ENCODE measurements around the gene AKT3. TPM values are rescaled to one million over a fixed set of nuclear protein-coding genes. Genes with fewer than 3 reads are reported as not detected.

The AKT3 gene
- total and polyA plus RNA-seq, 5 donors from 2014 or later: 0.81 to 84.2 (median 2.8) TPM

DNA sequence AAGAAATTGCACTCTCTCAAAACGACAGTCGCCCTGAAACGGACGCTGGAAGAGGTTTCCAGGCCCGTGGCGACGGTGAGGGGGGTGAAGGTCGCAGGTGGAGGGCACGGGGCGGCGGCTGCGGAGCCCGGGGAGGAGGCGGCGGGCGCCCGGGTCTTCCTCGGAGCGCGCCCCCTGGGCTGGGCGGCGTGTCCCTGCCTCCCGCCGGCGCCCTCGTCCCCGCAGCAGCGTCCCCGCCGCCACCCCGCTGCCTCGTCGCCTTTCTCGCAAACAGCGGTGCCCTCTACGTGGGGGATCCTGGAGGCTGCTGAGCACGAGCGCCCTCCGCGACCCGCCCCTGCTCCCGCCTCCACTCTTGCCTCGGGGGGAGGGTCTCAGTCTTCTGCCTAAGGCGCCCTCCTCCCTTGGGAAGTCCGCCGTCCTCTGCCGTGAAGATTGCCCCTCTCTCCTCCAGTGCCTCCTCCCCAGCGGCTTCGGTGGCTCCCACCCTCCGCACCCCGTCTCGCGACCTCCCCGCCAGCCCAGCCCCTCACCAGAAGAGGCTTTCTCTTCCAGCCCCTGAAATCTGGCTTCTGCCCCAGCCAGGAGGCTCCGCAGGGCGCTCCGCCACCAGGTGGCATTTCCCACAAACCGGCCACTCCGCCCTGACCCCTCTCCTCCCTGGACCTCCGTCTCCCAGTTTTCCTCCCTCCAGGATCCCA is 366.8 kb downstream of the AKT3 start:
- Mint-ChIP-seq H3K36me3 (peaks cover 9% of the 10 kb centered on the region), H3K4me1 (peaks cover 4 to 26% (median 15%) of the 10 kb centered on the region in 4 donors), H3K9me3 (peaks cover 0 to 3% (median 0%) of the 10 kb centered on the region in 7 donors), H3K27ac (peak overlapping the region in 2 of 3 donors; percentile 57 to 75), H3K27me3 (peaks cover 4% of the 10 kb centered on the region), H3K4me3 (peak overlapping the region in 3 of 4 donors; percentile 63 to 81 (median 77))
- Histone ChIP-seq H3K36me3 (ENCODE audit: control insufficient read depth, insufficient read depth, low read length) (no peaks in the 10 kb centered on the region), H3K27ac (ENCODE audit: insufficient read depth, low read length, poor library complexity, severe bottlenecking) (no peak overlapping the region), H3K27me3 (ENCODE audit: control insufficient read depth, insufficient read depth, low read length) (no peaks in the 10 kb centered on the region), H3K4me3 (ENCODE audit: low read depth, low read length) (no peak overlapping the region), H3K4me1 (ENCODE audit: control insufficient read depth, insufficient read depth, low read length, poor library complexity, severe bottlenecking) (peaks cover 10% of the 10 kb centered on the region), H3K9me3 (ENCODE audit: control insufficient read depth in 2 of 2, low read length in 2 of 2) (no peaks in the 10 kb centered on the region)
- DNase-seq: no peak
- peak in 1 of 2 donors; percentile 22 for ATAC-seq (ENCODE audit: low read depth in 2 of 2)

DNA sequence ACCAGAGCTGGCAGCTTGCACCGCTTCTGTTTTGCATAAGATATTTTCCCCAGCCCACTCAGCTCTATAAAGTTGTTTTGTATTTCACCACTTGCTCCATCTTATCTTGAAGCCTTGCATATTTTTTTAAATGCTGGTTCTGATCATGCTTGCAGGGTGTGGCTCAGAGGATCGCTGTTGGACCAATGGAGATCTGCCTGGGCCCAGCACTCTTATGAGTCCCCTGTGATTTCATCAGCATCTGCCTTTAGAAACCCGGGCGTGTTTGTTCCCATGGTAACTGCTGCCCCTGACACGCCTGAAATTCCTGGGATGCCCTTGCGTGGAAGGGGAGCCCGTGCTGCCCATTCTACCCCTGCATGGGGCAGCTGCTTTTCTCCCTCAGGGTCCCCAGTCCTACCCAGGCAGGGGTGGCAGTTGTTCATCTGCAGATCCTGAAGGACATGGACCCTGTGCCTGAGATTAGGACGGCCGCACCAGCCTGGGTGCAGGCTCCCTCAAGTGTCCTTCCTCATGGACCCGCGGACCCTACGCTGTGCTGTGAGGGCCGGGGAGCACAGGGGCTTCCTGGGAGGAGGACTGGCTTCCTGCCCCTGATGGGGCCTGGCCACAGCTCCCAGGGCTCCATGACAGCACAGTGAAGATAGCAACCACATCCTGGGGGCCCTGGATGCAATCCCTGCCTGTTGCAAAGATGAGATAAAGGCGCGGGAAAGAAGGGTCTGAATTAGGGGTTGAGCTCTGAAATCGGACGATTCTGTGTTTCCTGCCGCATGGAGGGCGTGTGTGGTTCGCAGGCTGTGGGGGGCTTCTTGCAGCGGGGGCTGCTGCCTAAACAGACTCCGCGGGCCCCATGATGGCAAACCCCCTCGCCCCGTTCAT is 367.7 kb downstream of the AKT3 start:
- Mint-ChIP-seq H3K4me1 (peaks cover 4 to 26% (median 15%) of the 10 kb centered on the region in 4 donors), H3K4me3 (peak overlapping the region; percentile 27 to 77 (median 48)), H3K27me3 (peaks cover 4% of the 10 kb centered on the region), H3K27ac (peak overlapping the region in 1 of 3 donors; percentile 52), H3K9me3 (peaks cover 0 to 3% (median 0%) of the 10 kb centered on the region in 7 donors), H3K36me3 (peaks cover 12% of the 10 kb centered on the region)
- Histone ChIP-seq H3K4me3 (ENCODE audit: low read depth, low read length) (no peak overlapping the region), H3K9me3 (ENCODE audit: control insufficient read depth in 2 of 2, low read length in 2 of 2) (no peaks in the 10 kb centered on the region), H3K27ac (ENCODE audit: insufficient read depth, low read length, poor library complexity, severe bottlenecking) (no peak overlapping the region), H3K36me3 (ENCODE audit: control insufficient read depth, insufficient read depth, low read length) (no peaks in the 10 kb centered on the region), H3K27me3 (ENCODE audit: control insufficient read depth, insufficient read depth, low read length) (no peaks in the 10 kb centered on the region), H3K4me1 (ENCODE audit: control insufficient read depth, insufficient read depth, low read length, poor library complexity, severe bottlenecking) (peaks cover 10% of the 10 kb centered on the region)
- ATAC-seq (ENCODE audit: low read depth in 2 of 2): peak in 1 of 2 donors; percentile 39
- DNase-seq: no peak

DNA sequence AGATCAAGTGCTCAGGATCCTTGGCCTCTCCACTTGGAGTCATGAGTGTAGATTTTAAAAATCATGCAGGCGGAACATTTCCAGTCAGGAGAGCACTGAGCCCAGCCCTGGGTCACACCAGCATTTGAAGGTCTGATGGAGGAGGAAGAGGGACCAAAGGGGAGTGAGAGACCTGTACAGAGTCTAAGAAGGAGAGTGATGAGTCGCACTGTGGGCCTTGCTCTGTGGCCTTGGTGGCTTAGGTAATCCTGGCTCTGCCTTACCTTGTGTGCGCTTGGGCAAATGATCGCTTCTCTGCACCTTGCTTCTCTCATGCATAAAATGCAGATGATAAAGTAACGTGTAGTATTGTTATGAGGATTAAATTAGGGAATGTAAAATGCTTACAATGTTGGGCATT is 368.9 kb downstream of the AKT3 start:
- Mint-ChIP-seq H3K4me3 (peak overlapping the region in 2 of 4 donors; percentile 34 to 68), H3K36me3 (peaks cover 16% of the 10 kb centered on the region), H3K27me3 (peaks cover 4% of the 10 kb centered on the region), H3K9me3 (peaks cover 0 to 3% (median 0%) of the 10 kb centered on the region in 7 donors), H3K27ac (peak overlapping the region in 1 of 3 donors; percentile 7), H3K4me1 (peaks cover 4 to 26% (median 15%) of the 10 kb centered on the region in 4 donors)
- Histone ChIP-seq H3K27ac (ENCODE audit: insufficient read depth, low read length, poor library complexity, severe bottlenecking) (no peak overlapping the region), H3K9me3 (ENCODE audit: control insufficient read depth in 2 of 2, low read length in 2 of 2) (no peaks in the 10 kb centered on the region), H3K27me3 (ENCODE audit: control insufficient read depth, insufficient read depth, low read length) (no peaks in the 10 kb centered on the region), H3K36me3 (ENCODE audit: control insufficient read depth, insufficient read depth, low read length) (no peaks in the 10 kb centered on the region), H3K4me1 (ENCODE audit: control insufficient read depth, insufficient read depth, low read length, poor library complexity, severe bottlenecking) (peaks cover 10% of the 10 kb centered on the region), H3K4me3 (ENCODE audit: low read depth, low read length) (no peak overlapping the region)
- DNase-seq: no peak
- ATAC-seq (ENCODE audit: low read depth in 2 of 2): no peak

DNA sequence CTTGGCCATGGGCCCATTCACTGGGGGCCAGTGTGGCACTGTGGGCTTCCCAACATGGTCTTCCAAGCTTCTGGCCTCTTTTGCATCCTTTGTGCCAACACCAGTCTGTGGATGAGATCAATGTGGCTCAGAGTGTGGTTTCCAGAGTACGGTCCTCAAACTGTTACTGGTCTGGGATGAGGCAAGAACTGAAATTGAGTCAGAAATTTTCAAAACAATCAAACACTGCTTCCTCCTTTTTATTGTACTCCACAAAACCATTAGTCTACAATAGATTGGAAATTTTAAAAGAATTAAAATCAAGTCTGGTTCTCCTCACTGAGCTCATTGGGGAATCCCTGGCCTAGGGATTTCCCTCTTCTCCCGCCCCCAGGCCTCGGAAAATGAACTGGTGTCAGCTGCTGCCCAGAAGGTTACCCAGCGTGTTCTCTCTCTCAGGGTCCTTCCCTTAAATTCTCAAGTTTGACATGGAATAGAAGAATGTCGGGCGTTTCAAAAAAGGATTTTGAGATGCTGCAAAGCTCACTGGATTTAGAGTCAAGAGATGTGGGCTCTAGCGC is 372.2 kb downstream of the AKT3 start:
- H3K36me3 Mint-ChIP-seq: peaks cover 29% of the 10 kb centered on the region
- Histone ChIP-seq H3K27ac (ENCODE audit: insufficient read depth, low read length, poor library complexity, severe bottlenecking) (no peak overlapping the region), H3K4me1 (ENCODE audit: control insufficient read depth, insufficient read depth, low read length, poor library complexity, severe bottlenecking) (peaks cover 5% of the 10 kb centered on the region), H3K4me3 (ENCODE audit: low read depth, low read length) (no peak overlapping the region), H3K36me3 (ENCODE audit: control insufficient read depth, insufficient read depth, low read length) (no peaks in the 10 kb centered on the region), H3K9me3 (ENCODE audit: control insufficient read depth in 2 of 2, low read length in 2 of 2) (no peaks in the 10 kb centered on the region), H3K27me3 (ENCODE audit: control insufficient read depth, insufficient read depth, low read length) (no peaks in the 10 kb centered on the region)
- no peak for DNase-seq
- H3K27ac Mint-ChIP-seq: no peak overlapping the region
- no peaks in the 10 kb centered on the region for H3K27me3 Mint-ChIP-seq
- ATAC-seq (ENCODE audit: low read depth in 2 of 2): no peak
- peaks cover 2 to 30% (median 17%) of the 10 kb centered on the region in 4 donors for H3K4me1 Mint-ChIP-seq
- H3K9me3 Mint-ChIP-seq: peaks cover 0 to 3% (median 0%) of the 10 kb centered on the region in 7 donors
- no peak overlapping the region for H3K4me3 Mint-ChIP-seq

DNA sequence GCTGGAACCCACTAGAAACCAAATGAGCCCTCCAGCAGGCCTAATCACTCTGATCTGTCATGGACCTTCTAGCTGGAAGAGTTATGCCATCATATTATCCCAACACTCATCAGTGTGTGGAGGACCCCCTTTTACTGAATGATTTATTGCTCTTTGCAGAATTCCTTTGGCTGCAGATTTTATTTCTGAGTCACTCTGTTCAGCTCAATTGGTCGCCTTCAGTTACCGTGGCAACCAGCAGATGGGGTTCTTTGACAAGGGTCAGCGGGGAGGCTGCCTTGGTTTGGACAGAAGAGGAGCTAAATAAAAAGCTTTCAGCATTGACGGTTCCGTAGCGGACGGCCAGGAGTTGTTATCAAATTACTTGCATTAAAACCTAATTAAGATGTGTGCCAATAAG is 374.1 kb downstream of the AKT3 start:
- Histone ChIP-seq H3K36me3 (ENCODE audit: control insufficient read depth, insufficient read depth, low read length) (no peaks in the 10 kb centered on the region), H3K4me1 (ENCODE audit: control insufficient read depth, insufficient read depth, low read length, poor library complexity, severe bottlenecking) (no peaks in the 10 kb centered on the region)
- no peak for ATAC-seq (ENCODE audit: low read depth in 2 of 2)

DNA sequence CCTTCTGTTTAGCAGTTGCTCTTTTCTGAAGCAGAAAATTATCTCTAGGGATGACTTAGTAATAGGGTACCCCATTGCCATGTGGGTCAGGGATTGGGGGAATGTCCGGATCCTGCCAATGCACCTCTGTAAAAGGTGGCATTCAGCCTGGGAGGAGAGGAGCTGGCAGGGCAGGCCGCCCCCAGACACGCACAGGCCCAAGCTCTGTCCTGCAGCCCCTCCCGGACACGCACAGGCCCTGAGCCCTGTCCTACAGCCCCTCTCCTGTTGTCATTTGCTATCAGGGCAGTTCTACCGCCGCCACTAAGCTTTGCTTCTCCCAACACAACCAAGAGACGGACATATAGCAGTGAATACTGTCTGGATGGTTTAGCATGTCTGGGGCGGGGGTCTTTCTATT is 375.1 kb downstream of the AKT3 start:
- Mint-ChIP-seq H3K4me1 (peaks cover 0 to 15% (median 5%) of the 10 kb centered on the region in 4 donors), H3K36me3 (peaks cover 38% of the 10 kb centered on the region), H3K27ac (no peak overlapping the region), H3K4me3 (no peak overlapping the region), H3K27me3 (no peaks in the 10 kb centered on the region), H3K9me3 (peaks cover 0 to 2% (median 0%) of the 10 kb centered on the region in 7 donors)
- no peaks in the 10 kb centered on the region for H3K4me1 ChIP-seq (ENCODE audit: control insufficient read depth, insufficient read depth, low read length, poor library complexity, severe bottlenecking)
- H3K9me3 ChIP-seq (ENCODE audit: control insufficient read depth in 2 of 2, low read length in 2 of 2): no peaks in the 10 kb centered on the region
- DNase-seq (no peak), ATAC-seq (ENCODE audit: low read depth in 2 of 2) (no peak)
- H3K36me3 ChIP-seq (ENCODE audit: control insufficient read depth, insufficient read depth, low read length): no peaks in the 10 kb centered on the region
- H3K4me3 ChIP-seq (ENCODE audit: low read depth, low read length): no peak overlapping the region
- no peaks in the 10 kb centered on the region for H3K27me3 ChIP-seq (ENCODE audit: control insufficient read depth, insufficient read depth, low read length)
- no peak overlapping the region for H3K27ac ChIP-seq (ENCODE audit: insufficient read depth, low read length, poor library complexity, severe bottlenecking)

More for the DNA sequence above, 374.1 kb downstream of the AKT3 start:
- Histone ChIP-seq H3K27ac (ENCODE audit: insufficient read depth, low read length, poor library complexity, severe bottlenecking) (no peak overlapping the region), H3K9me3 (ENCODE audit: control insufficient read depth in 2 of 2, low read length in 2 of 2) (no peaks in the 10 kb centered on the region), H3K27me3 (ENCODE audit: control insufficient read depth, insufficient read depth, low read length) (no peaks in the 10 kb centered on the region), H3K4me3 (ENCODE audit: low read depth, low read length) (no peak overlapping the region)
- Mint-ChIP-seq H3K36me3 (peaks cover 34% of the 10 kb centered on the region), H3K9me3 (peaks cover 0 to 3% (median 0%) of the 10 kb centered on the region in 7 donors), H3K27me3 (no peaks in the 10 kb centered on the region), H3K4me1 (peaks cover 0 to 20% (median 5%) of the 10 kb centered on the region in 4 donors), H3K27ac (no peak overlapping the region), H3K4me3 (no peak overlapping the region)
- DNase-seq: no peak

DNA sequence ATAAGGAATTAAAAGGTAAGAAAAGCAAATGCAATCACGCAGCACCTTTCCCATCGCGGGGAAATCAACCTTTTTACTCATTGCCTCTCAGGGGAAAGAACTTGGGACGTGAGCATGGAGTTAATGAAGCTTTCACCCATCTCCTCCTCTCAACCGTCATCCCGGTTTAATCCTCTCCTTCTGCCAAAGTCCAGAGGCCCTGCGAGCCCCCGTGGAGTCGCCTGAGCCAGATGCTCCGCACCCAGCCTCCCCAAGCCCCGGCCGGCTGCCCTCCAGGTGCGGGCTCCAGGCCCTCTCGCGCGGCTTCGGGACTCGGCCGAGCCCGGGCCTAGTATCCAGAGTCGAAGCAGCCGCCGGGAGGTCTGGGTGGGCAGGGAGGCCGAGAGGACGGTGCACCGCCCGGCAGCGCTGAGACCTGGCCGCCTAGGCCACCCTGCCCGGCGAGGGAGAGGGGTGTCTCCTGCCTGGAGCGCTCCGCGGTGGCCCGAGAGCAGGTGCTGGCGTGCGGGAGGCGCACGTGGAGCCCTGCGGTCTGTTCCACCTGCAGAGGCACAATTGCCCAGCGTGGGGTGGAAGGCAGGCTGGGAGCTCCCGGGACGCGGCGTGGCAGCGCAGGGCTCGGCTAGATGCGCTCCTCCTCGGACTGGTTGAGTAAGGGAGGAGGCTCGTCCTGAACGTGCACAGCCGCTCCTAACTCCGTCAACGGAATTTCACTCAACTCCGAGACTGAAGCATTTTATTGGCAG is 375.7 kb downstream of the AKT3 start:
- no peak for DNase-seq
- Histone ChIP-seq H3K4me3 (ENCODE audit: low read depth, low read length) (no peak overlapping the region), H3K27ac (ENCODE audit: insufficient read depth, low read length, poor library complexity, severe bottlenecking) (no peak overlapping the region), H3K27me3 (ENCODE audit: control insufficient read depth, insufficient read depth, low read length) (no peaks in the 10 kb centered on the region), H3K4me1 (ENCODE audit: control insufficient read depth, insufficient read depth, low read length, poor library complexity, severe bottlenecking) (no peaks in the 10 kb centered on the region), H3K9me3 (ENCODE audit: control insufficient read depth in 2 of 2, low read length in 2 of 2) (no peaks in the 10 kb centered on the region), H3K36me3 (ENCODE audit: control insufficient read depth, insufficient read depth, low read length) (no peaks in the 10 kb centered on the region)
- Mint-ChIP-seq H3K27ac (no peak overlapping the region), H3K9me3 (peaks cover 0 to 2% (median 0%) of the 10 kb centered on the region in 7 donors), H3K4me3 (no peak overlapping the region), H3K36me3 (peaks cover 38% of the 10 kb centered on the region), H3K27me3 (no peaks in the 10 kb centered on the region), H3K4me1 (peaks cover 0 to 12% (median 5%) of the 10 kb centered on the region in 4 donors)
- ATAC-seq (ENCODE audit: low read depth in 2 of 2): no peak

Data from CD4-positive, CD25-positive, alpha-beta regulatory T cell (primary cell).